Naive B cell (primary cell): ENCODE results near the gene TTLL12. TPM values are rescaled to one million over a fixed set of nuclear protein-coding genes. Genes with fewer than 3 reads are reported as not detected.
A peak's percentile ranks its signal among the peaks of the same experiment; 100 is the strongest.
"Not testable (repeated sequence)": the region's sequence is repeated elsewhere in the genome, so short reads cannot be mapped to it uniquely, and the experiment has no call there.

Experiments used
- ATAC-seq, 2 donors: fragments of 150-1000 bp; cut with Tn5 transposase; 2 replicates each; pipeline ENCODE4 v1.10.0; 2021; ENCODE audit warnings: low read depth in 2 of 2, mild to moderate bottlenecking in 2 of 2, moderate library complexity in 2 of 2
- DNase-seq: peaks from one replicate; pipeline ENCODE4 v3.0.0; 2022
- H3K27ac Mint-ChIP-seq, 6 donors: one replicate each; pipeline ENCODE4 v1.8.0; 2020 to 2022; ENCODE audit warnings: mild to moderate bottlenecking in 6 of 6, mixed read lengths in 6 of 6, moderate library complexity in 5 of 6, inconsistent platforms in 2 of 6
- H3K27me3 Mint-ChIP-seq, 3 donors: one replicate each; pipeline ENCODE4 v1.8.0; 2021 to 2022; ENCODE audit warnings: mixed read lengths in 3 of 3, mild to moderate bottlenecking in 1 of 3
- H3K36me3 Mint-ChIP-seq, 2 donors: one replicate each; pipeline ENCODE4 v1.8.0; 2020 to 2022; ENCODE audit warnings: mixed read lengths in 2 of 2, inconsistent platforms in 1 of 2, mild to moderate bottlenecking in 1 of 2
- H3K4me1 Mint-ChIP-seq, 3 donors: one replicate each; pipeline ENCODE4 v1.8.0; 2020 to 2022; ENCODE audit warnings: mixed read lengths in 3 of 3, inconsistent platforms in 1 of 3, mild to moderate bottlenecking in 1 of 3, moderate library complexity in 1 of 3
- H3K4me3 Mint-ChIP-seq, 8 donors: one replicate each; pipeline ENCODE4 v1.8.0; 2020 to 2022; ENCODE audit warnings: mild to moderate bottlenecking in 8 of 8, mixed read lengths in 8 of 8, moderate library complexity in 8 of 8, inconsistent platforms in 2 of 8
- H3K9me3 Mint-ChIP-seq, 7 donors: one replicate each; pipeline ENCODE4 v1.8.0; 2020 to 2022; ENCODE audit warnings: mixed read lengths in 7 of 7, mild to moderate bottlenecking in 5 of 7, inconsistent platforms in 2 of 7, moderate library complexity in 1 of 7
- polyA plus RNA-seq, 6 donors: library from polyadenylated mRNA; unstranded; fragments of 300-500 nt; fragmentation: Illumina TruSeq; gene quantifications; one replicate each; pipeline ENCODE4 v1.2.3, GENCODE V29; 2021; ENCODE audit warnings: low read depth in 6 of 6

Gene TTLL12
- polyA plus RNA-seq, 6 donors from 2014 or later, result 6.8 to 15.9 (median 11.6) TPM

DNA sequence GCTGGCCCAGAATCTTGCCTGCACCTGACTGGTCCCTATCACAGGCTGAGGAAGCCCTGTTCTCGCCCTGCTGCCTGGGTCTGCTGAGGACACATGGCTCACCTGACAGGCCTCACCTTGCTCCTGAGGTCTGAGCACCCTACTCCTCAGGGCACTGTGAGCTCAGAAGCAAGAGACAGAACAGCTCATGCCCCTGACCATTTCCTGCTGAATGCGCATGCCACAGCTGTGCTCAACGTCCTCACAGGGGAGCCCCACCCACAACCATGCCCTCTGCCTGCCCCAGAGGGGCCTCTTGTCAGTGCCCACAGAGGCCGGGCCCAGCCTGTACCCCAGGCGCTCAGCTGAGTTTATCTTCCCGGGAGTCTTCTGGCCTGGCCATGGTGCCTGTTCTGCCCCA is 38.4 kb downstream of the TTLL12 start:
- H3K4me3 Mint-ChIP-seq, result peak overlapping the region; percentile 30 to 79 (median 60)
- H3K27me3 Mint-ChIP-seq, result no peaks in the 10 kb centered on the region
- H3K9me3 Mint-ChIP-seq, result no peaks in the 10 kb centered on the region
- H3K36me3 Mint-ChIP-seq, result no peaks in the 10 kb centered on the region
- ATAC-seq (no peak), DNase-seq (no peak)
- H3K4me1 Mint-ChIP-seq, result peaks cover 43 to 59% (median 54%) of the 10 kb centered on the region in 3 donors
- peak overlapping the region in 3 of 6 donors; percentile 64 to 92 (median 88) for H3K27ac Mint-ChIP-seq

DNA sequence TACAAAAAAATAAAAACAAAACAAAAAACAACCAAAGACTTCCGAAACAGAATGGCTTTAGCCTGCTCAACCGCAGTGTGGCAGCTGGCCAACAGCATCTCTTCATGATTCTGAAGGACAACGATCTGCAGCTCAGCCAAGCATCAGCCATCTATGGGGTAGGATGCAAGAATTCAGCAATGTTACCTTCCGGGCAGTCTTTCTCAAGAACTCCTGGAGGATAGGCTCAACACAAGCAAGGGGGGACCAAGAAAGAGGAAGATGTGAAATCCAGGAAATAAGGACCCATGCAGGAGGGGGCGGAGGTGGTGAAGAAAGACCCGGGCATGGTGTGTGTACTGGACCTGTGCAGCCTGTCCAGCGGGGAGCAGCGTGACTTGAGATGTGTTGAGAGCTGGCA is 39.1 kb downstream of the TTLL12 start:
- peaks cover 43 to 56% (median 55%) of the 10 kb centered on the region in 3 donors for H3K4me1 Mint-ChIP-seq

DNA sequence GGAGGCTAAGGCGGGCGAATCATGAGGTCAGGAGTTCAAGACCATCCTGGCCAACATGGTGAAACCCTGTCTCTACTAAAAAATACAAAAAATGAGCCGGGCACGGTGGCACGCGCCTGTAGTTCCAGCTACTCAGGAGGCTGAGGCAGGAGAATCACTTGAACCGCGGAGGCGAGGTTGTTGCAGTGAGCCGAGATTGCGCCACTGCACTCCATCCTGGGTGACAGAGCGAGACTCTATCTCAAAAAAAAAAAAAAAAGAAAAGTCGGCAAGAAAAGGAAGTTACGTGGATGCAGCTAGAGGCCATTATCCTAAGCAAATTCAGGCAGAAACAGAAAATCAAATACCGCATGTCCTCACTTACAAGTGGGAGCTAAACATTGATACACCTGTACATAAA is 40.6 kb downstream of the TTLL12 start:
- H3K27me3 Mint-ChIP-seq, H3K36me3 Mint-ChIP-seq, H3K9me3 Mint-ChIP-seq, ATAC-seq, DNase-seq: not testable (repeated sequence)
- peak overlapping the region in 5 of 6 donors; percentile 53 to 94 (median 74) for H3K27ac Mint-ChIP-seq
- H3K4me3 Mint-ChIP-seq, result peak overlapping the region in 7 of 8 donors; percentile 18 to 83 (median 59)
- peaks cover 43 to 61% (median 54%) of the 10 kb centered on the region in 3 donors for H3K4me1 Mint-ChIP-seq

More for the DNA sequence above, 39.1 kb downstream of the TTLL12 start:
- H3K36me3 Mint-ChIP-seq, result no peaks in the 10 kb centered on the region
- peak overlapping the region; percentile 58 to 90 (median 79) for H3K4me3 Mint-ChIP-seq
- H3K27me3 Mint-ChIP-seq, result no peaks in the 10 kb centered on the region
- no peak for ATAC-seq
- H3K9me3 Mint-ChIP-seq, result no peaks in the 10 kb centered on the region
- peak overlapping the region; percentile 53 to 94 (median 64) for H3K27ac Mint-ChIP-seq
- no peak for DNase-seq

DNA sequence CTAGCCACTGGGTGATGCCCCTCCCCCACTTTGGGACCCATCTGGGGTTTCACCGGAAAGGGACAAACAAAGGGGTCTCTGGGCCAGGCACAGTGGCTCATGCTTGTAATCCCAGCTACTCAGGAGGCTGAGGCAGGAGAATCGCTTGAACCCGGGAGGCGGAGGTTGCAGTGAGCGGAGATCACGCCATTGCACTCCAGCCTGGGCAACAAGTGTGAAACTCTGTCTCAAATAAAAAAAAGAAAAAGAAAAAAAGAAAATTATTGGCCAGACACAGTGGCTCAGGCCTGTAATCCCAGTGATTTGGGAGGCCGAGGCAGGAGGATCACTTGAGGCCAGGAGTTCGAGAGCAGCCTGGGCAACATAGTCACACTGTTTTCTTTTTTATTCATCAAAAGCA is 41.6 kb downstream of the TTLL12 start:
- H3K27me3 Mint-ChIP-seq, H3K9me3 Mint-ChIP-seq, DNase-seq, H3K36me3 Mint-ChIP-seq, ATAC-seq: not testable (repeated sequence)
- peaks cover 34 to 59% (median 45%) of the 10 kb centered on the region in 3 donors for H3K4me1 Mint-ChIP-seq
- H3K27ac Mint-ChIP-seq, result peak overlapping the region in 3 of 6 donors; percentile 36 to 97 (median 53)
- peak overlapping the region in 4 of 8 donors; percentile 1 to 74 (median 52) for H3K4me3 Mint-ChIP-seq

DNA sequence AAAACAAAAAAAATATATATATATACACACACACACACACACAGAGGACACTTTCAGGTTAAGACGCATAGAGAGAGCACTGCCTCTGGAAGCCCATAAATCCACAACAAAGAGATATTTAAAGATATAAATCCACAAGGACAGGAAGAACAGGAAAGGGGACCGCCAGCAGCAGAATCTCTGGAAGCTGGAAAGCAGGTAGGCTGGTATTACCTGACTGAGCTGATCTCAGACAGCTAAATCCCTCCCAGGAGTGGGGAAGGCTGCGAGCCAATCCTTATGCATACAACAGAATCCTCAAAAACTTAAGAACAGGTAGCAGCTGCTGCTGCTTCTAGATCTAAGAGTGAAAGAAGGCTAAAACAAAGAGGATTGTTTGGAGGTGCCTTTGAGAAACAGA is 42.0 kb downstream of the TTLL12 start:
- H3K4me3 Mint-ChIP-seq, result peak overlapping the region in 6 of 8 donors; percentile 1 to 74 (median 33)
- no peak for ATAC-seq
- no peaks in the 10 kb centered on the region for H3K36me3 Mint-ChIP-seq
- peaks cover 33 to 59% (median 46%) of the 10 kb centered on the region in 3 donors for H3K4me1 Mint-ChIP-seq
- no peaks in the 10 kb centered on the region for H3K9me3 Mint-ChIP-seq
- peak overlapping the region in 4 of 6 donors; percentile 36 to 97 (median 45) for H3K27ac Mint-ChIP-seq
- DNase-seq, result no peak
- no peaks in the 10 kb centered on the region for H3K27me3 Mint-ChIP-seq

DNA sequence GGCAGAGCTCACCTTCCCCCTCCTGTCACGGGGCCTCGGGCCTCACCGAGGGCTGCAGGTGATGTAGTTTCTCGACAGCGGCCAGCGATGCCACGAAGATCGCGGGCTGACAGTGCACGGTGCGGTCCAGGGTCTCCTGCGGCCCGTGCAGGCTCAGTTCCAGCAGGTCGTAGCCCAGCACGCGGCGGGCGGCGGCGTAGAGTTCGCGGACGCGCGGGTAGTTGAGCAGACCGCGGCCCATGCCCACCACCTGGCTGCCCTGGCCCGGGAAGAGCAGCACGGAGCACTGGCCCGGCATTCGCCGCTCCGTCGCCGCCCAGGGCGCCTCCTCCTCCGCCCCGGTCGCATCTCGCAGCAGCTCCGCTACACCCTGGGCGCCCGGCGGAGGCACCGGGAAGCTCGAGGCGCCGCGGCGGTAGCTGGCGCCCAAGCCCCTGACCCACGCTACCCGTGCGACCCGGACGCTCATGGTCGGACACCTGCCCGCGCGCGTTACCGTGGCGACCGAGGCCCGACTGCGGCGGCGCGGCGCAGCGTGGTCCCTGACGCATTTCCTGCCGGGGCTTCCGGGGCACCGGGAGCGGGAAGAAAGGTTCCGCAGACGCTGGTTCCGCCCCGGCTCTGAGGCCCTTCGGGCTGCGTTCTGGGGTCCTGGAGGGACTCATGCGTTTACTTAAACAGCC is 43.9 kb downstream of the TTLL12 start, which contains the start of gene MCAT:
TSS of gene MCAT (minus strand) at position 519 of the 683 bp plus-strand sequence. CDS start at position 469, 50 bp downstream.
- Mint-ChIP-seq H3K36me3 (no peaks in the 10 kb centered on the region), H3K4me1 (peaks cover 24 to 48% (median 37%) of the 10 kb centered on the region in 3 donors), H3K4me3 (peak within 1 kb of the TSS; percentile 84 to 93 (median 88)), H3K27ac (peak within 1 kb of the TSS; percentile 91 to 97 (median 97)), H3K9me3 (no peaks in the 10 kb centered on the region), H3K27me3 (no peaks in the 10 kb centered on the region)
- ATAC-seq, result peak; percentile 80
- peak; percentile 88 for DNase-seq

DNA sequence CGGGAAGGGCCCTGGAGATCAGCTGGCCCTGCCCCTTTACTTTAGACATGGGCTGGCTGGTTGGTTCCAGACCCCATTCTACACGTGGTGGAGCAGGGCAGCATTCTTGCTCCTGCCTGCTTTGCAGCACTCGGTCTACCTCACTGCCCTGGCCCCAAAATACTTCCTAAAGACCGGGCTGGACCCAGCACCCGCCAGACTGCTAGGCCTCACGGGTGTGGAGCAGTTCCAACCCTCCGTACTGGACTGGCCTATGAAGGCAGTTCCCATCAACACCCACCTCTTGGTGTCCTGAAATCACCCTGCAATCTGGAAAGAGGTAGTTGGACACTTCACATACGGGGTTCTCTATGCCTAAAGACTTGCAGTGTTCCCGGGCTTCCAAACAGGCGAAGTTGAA is 50.1 kb downstream of the TTLL12 start:
- Mint-ChIP-seq H3K9me3 (no peaks in the 10 kb centered on the region), H3K27me3 (no peaks in the 10 kb centered on the region), H3K4me1 (peaks cover 4 to 15% (median 4%) of the 10 kb centered on the region in 3 donors), H3K36me3 (peaks cover 4 to 8% of the 10 kb centered on the region in 2 donors), H3K27ac (peak overlapping the region in 1 of 6 donors; percentile 38), H3K4me3 (no peak overlapping the region)
- ATAC-seq (no peak), DNase-seq (no peak)

DNA sequence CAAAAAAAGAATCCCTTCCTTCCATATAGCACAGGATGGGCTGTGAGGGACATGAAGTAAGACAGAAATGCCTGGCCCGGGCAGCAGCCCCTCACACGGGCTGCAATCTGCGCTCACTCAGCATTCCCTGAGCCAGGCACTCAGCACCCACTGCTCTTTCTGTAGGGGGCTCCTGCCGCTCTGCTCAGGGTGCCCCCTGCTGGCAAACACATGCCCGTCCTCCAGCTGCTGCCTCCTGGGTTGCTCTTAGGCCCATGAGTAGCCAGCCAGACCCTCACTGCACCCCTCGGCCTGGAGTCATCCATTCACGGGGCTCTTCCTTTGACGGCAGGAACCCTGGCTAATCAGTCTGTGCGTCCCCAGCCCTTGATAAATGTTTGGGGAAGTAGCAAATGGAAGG is 50.7 kb downstream of the TTLL12 start:
- peaks cover 4 to 8% of the 10 kb centered on the region in 2 donors for H3K36me3 Mint-ChIP-seq
- peak overlapping the region in 1 of 6 donors; percentile 14 for H3K27ac Mint-ChIP-seq
- DNase-seq (peak; percentile 53), ATAC-seq (peak; percentile 89 to 95)
- no peaks in the 10 kb centered on the region for H3K9me3 Mint-ChIP-seq
- H3K27me3 Mint-ChIP-seq, result no peaks in the 10 kb centered on the region
- peaks cover 4 to 11% (median 4%) of the 10 kb centered on the region in 3 donors for H3K4me1 Mint-ChIP-seq
- H3K4me3 Mint-ChIP-seq, result no peak overlapping the region

DNA sequence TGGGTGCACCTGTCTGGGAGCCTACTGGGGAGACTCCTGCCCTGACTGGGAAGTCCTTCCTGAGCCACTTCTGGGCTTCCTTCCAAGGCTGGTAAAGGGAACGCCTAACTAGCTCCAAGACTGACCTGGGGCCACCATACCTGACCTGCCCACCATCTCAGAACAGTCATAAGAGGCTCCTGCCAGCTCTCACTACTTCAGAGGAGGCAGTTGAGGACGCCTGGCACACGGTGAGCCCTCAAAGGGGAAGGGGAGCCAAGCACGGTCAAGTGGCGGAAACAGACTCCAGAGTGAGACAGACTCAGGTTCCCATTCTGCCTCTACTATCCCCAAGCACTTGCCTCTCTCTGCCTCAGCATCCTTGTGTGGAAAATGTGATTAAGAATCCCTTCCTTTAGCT is 51.4 kb downstream of the TTLL12 start:
- Mint-ChIP-seq H3K4me3 (no peak overlapping the region), H3K36me3 (peaks cover 4 to 8% of the 10 kb centered on the region in 2 donors), H3K27ac (no peak overlapping the region), H3K27me3 (peaks cover 0 to 2% (median 0%) of the 10 kb centered on the region in 3 donors), H3K9me3 (no peaks in the 10 kb centered on the region), H3K4me1 (peaks cover 4 to 5% (median 4%) of the 10 kb centered on the region in 3 donors)
- ATAC-seq, result no peak
- no peak for DNase-seq

DNA sequence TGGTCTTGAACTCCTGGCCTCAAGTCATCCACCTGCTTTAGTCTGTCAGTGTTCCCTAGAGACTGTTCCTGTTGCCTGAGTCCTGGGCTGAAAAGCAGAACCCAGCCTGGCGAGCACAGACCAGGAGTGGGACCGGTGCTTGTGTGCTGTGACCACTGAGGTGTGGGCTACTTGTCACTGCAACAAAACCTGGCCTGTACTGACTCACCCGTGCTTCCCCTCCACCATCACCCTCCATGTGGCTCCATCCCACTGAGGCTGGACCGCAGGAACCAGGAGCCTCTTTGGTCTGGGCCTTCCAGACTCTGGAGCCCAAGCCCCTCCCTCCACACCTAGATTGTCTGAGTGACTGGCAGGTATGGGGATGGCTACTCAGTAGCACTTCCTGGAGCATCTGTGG is 52.4 kb downstream of the TTLL12 start:
- ATAC-seq (no peak), DNase-seq (no peak)
- Mint-ChIP-seq H3K4me1 (peaks cover 4 to 5% (median 5%) of the 10 kb centered on the region in 3 donors), H3K9me3 (no peaks in the 10 kb centered on the region), H3K27ac (no peak overlapping the region), H3K36me3 (peaks cover 4 to 8% of the 10 kb centered on the region in 2 donors), H3K4me3 (peak overlapping the region in 1 of 8 donors; percentile 68), H3K27me3 (peaks cover 0 to 6% (median 5%) of the 10 kb centered on the region in 3 donors)

DNA sequence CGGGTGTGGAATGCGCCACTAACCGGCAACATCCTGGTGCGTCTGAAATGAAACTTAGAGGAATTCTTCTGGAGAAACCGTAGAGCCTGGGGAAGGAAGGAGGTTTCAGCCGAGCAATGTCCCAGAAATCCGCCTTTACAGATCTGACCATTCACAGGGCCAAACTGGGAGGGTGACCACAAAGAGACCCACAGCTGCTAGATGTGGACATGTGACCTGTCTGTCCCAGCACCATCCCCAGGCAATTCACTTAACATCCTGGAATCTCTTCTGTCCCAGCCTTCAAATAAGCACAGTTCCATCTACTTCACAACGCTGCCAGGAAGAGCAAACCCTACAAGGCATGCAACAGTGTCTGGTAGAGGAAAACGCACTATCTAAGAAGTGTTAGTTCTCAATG is 53.5 kb downstream of the TTLL12 start:
- H3K27me3 Mint-ChIP-seq, result peaks cover 0 to 17% (median 14%) of the 10 kb centered on the region in 3 donors
- no peak for ATAC-seq
- H3K9me3 Mint-ChIP-seq, result no peaks in the 10 kb centered on the region
- H3K4me3 Mint-ChIP-seq, result no peak overlapping the region
- no peak overlapping the region for H3K27ac Mint-ChIP-seq
- H3K4me1 Mint-ChIP-seq, result peaks cover 8 to 15% (median 12%) of the 10 kb centered on the region in 3 donors
- no peak for DNase-seq
- H3K36me3 Mint-ChIP-seq, result peaks cover 4 to 8% of the 10 kb centered on the region in 2 donors

DNA sequence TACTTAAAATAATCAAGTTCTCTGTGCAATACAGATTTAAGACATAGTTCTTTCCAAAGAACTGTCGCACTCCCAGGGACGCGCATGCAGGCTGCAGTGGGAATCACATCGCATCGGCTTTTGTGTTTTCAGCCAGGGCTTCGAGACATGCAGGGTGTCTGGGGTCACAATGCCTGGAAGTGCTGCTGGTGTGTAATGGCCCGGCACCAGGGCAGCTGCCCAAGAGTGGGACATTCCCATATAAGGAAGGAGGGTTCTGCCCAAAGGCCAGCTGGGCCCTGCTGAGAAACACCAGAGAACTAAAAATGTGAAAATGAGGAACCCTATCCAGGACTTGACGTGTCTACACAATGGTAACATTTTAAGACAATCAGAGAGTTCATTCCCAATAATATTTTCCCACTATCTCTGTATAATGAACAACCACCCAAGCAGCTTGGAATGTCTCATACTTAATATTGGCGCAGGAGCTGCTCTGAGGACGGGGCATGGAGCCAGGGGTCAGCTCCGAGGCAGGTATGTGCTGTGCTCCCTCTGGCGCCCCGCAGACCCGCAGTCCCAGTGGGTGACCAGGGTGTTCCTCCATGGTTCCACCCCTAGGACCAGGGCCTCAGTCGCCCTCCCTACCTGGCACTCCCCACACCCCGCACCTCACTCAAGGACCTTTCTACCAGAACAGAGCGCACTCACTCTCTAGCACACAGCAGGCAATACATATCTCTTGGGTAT is 55.0 kb downstream of the TTLL12 start:
- Mint-ChIP-seq H3K36me3 (peaks cover 4 to 8% of the 10 kb centered on the region in 2 donors), H3K9me3 (no peaks in the 10 kb centered on the region), H3K27ac (no peak overlapping the region), H3K4me3 (no peak overlapping the region), H3K27me3 (peaks cover 4 to 29% (median 22%) of the 10 kb centered on the region in 3 donors), H3K4me1 (peaks cover 12 to 21% (median 15%) of the 10 kb centered on the region in 3 donors)
- no peak for DNase-seq
- no peak for ATAC-seq
